H1 (cell line): Measurements from ENCODE around the gene RPTOR. TPM values are rescaled to one million over a fixed set of nuclear protein-coding genes. Genes with fewer than 3 reads are reported as not detected.

Source experiments
- BACH1 ChIP-seq: IDR thresholded peaks from 2 replicates; pipeline ENCODE4 v1.6.1; 2012; ENCODE audit warnings: low read length, improper control_type of control experiment
- HDAC2 ChIP-seq, 2 experiments: fragments of 300-600 bp in 1 of 2; sonication (generic) in 1 of 2; IDR thresholded peaks; 2 replicates each; pipeline ENCODE4 v1.6.1; 2011 to 2012; ENCODE audit warnings: low read depth in 2 of 2, low read length in 2 of 2, mild to moderate bottlenecking in 2 of 2, moderate library complexity in 2 of 2, borderline replicate concordance in 1 of 2, inconsistent platforms in 1 of 2
- RFX5 ChIP-seq: IDR thresholded peaks from 2 replicates; pipeline ENCODE4 v1.6.1; 2011; ENCODE audit warnings: low read depth, low read length, improper control_type of control experiment, borderline replicate concordance
- polyA plus RNA-seq, 7 experiments: library from polyadenylated mRNA; depleted of rRNA in 3 of 7; stranded (reverse) in 5 of 7; unstranded in 2 of 7; fragments of >200 nt in 5 of 7; fragments of 200-250 nt in 2 of 7; gene quantifications; 1 replicate in 5 of 7; 2 replicates in 1 of 7; 4 replicates in 1 of 7; pipeline versions ENCODE4 v1.2.1 to v1.2.3, GENCODE V29; 2011 to 2013; ENCODE audit warnings: missing spikeins in 2 of 7, mixed read lengths in 2 of 7
- total RNA-seq: library from RNA; stranded (reverse); fragmentation: NEBNext Ultra II Directional; extraction: Animal tissue kit (Norgen Biotek cat#: 25700); gene quantifications from 2 replicates; pipeline ENCODE4 v1.2.1, GENCODE V29; 2021
- TF ChIP-seq, protein P1 (sequence below): fragments of 300-600 bp; sonication (generic); IDR thresholded peaks from 2 replicates; pipeline ENCODE4 v1.7.1; 2012; ENCODE audit warnings: low read length, moderate library complexity, mild to moderate bottlenecking, inconsistent platforms; ENCODE audit not compliant: insufficient replicate concordance

Gene RPTOR
- total and polyA plus RNA-seq, 2 of the 8 experiments (the other 6 are each of a cell fraction or from before 2014, with no cell fraction given), result 6.9 to 28.7 TPM

DNA sequence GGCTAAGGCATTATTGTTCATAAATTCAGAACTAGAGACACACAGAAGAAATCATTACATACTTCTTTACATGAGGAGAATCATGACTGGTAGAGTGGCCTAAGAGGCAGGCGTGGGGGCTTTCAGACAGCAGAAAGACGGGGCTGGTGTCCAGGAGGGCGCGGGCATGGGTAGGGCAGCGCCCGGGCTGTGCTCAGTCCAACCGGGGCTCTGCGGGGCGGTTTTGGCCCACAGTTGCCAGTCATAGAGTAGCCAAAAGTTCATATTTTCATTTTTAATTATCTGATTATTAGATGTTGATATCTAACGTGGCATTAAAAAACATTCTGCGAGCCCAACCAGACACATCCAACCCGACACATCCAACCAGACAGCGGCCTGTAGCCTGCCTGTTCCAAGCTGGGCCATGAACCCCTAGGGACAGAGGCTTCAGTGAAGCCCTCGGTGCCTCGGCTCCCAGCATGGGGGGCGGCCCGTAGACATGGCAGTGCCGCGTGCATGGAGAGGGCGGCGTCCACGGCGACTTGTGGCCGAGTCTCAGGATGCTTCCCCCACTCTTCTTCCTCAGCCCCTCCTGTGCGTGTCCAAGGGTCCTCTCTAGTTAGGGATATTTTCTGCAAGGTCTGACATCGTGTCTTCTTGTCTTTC, 284.7 kb downstream of the RPTOR start (continued):
- TF ChIP-seq, protein P1, sequence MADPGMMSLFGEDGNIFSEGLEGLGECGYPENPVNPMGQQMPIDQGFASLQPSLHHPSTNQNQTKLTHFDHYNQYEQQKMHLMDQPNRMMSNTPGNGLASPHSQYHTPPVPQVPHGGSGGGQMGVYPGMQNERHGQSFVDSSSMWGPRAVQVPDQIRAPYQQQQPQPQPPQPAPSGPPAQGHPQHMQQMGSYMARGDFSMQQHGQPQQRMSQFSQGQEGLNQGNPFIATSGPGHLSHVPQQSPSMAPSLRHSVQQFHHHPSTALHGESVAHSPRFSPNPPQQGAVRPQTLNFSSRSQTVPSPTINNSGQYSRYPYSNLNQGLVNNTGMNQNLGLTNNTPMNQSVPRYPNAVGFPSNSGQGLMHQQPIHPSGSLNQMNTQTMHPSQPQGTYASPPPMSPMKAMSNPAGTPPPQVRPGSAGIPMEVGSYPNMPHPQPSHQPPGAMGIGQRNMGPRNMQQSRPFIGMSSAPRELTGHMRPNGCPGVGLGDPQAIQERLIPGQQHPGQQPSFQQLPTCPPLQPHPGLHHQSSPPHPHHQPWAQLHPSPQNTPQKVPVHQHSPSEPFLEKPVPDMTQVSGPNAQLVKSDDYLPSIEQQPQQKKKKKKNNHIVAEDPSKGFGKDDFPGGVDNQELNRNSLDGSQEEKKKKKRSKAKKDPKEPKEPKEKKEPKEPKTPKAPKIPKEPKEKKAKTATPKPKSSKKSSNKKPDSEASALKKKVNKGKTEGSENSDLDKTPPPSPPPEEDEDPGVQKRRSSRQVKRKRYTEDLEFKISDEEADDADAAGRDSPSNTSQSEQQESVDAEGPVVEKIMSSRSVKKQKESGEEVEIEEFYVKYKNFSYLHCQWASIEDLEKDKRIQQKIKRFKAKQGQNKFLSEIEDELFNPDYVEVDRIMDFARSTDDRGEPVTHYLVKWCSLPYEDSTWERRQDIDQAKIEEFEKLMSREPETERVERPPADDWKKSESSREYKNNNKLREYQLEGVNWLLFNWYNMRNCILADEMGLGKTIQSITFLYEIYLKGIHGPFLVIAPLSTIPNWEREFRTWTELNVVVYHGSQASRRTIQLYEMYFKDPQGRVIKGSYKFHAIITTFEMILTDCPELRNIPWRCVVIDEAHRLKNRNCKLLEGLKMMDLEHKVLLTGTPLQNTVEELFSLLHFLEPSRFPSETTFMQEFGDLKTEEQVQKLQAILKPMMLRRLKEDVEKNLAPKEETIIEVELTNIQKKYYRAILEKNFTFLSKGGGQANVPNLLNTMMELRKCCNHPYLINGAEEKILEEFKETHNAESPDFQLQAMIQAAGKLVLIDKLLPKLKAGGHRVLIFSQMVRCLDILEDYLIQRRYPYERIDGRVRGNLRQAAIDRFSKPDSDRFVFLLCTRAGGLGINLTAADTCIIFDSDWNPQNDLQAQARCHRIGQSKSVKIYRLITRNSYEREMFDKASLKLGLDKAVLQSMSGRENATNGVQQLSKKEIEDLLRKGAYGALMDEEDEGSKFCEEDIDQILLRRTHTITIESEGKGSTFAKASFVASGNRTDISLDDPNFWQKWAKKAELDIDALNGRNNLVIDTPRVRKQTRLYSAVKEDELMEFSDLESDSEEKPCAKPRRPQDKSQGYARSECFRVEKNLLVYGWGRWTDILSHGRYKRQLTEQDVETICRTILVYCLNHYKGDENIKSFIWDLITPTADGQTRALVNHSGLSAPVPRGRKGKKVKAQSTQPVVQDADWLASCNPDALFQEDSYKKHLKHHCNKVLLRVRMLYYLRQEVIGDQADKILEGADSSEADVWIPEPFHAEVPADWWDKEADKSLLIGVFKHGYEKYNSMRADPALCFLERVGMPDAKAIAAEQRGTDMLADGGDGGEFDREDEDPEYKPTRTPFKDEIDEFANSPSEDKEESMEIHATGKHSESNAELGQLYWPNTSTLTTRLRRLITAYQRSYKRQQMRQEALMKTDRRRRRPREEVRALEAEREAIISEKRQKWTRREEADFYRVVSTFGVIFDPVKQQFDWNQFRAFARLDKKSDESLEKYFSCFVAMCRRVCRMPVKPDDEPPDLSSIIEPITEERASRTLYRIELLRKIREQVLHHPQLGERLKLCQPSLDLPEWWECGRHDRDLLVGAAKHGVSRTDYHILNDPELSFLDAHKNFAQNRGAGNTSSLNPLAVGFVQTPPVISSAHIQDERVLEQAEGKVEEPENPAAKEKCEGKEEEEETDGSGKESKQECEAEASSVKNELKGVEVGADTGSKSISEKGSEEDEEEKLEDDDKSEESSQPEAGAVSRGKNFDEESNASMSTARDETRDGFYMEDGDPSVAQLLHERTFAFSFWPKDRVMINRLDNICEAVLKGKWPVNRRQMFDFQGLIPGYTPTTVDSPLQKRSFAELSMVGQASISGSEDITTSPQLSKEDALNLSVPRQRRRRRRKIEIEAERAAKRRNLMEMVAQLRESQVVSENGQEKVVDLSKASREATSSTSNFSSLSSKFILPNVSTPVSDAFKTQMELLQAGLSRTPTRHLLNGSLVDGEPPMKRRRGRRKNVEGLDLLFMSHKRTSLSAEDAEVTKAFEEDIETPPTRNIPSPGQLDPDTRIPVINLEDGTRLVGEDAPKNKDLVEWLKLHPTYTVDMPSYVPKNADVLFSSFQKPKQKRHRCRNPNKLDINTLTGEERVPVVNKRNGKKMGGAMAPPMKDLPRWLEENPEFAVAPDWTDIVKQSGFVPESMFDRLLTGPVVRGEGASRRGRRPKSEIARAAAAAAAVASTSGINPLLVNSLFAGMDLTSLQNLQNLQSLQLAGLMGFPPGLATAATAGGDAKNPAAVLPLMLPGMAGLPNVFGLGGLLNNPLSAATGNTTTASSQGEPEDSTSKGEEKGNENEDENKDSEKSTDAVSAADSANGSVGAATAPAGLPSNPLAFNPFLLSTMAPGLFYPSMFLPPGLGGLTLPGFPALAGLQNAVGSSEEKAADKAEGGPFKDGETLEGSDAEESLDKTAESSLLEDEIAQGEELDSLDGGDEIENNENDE, result no peak
- no peak for TF ChIP-seq RFX5
- TF ChIP-seq BACH1, result no peak
- no peak for TF ChIP-seq HDAC2 (IDR thresholded peaks at IDR 0.05; ENCODE audit: borderline replicate concordance in 1 of 2, low read depth in 2 of 2, low read length in 2 of 2)
